ENCODE data around the gene LIMS2. TPM values are rescaled to one million over a fixed set of nuclear protein-coding genes. Genes with fewer than 3 reads are reported as not detected.

Gene LIMS2
- total RNA-seq, 4 donors from 2014 or later, result 86.1 to 111 (median 98.1) TPM

DNA sequence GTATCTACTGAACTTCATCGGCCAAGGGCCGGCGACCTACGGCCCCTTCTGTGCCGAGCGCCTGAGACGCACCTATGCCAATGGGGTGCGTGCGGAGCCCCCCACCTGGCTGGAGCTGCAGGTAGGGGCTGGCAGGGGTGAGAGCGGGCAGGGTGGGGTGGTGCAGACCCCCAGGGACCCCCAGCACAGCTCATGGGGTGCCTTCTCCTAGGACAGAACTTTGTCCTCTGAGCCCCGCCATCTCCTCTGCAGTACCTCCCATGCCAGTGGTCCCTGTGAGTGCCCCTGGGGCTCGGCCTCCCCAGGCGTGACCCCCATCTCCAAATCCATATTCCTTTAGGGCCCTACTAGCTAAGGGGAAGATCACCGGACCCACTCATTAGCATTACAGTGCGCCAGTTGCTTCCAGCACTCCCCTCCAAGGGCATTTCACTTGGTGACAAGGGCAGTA lies 53.3 kb downstream of the LIMS2 start:
- H3K36me3 ChIP-seq, result no peaks in the 10 kb centered on the region
- no peaks in the 10 kb centered on the region for H3K27me3 ChIP-seq
- H3K27ac ChIP-seq, result no peak overlapping the region
- H3K4me1 ChIP-seq, result no peaks in the 10 kb centered on the region
- H3K9me3 ChIP-seq, result no peaks in the 10 kb centered on the region
- WGBS, 2 donors, result 90 to 91% methylated on average over 15 of the region's 15 CpGs
- no peak for DNase-seq (ENCODE audit: low spot score in 2 of 2)
- no peak overlapping the region for H3K4me3 ChIP-seq
- TF ChIP-seq POLR2A (IDR thresholded peaks at IDR 0.05) (no peak), EP300 (IDR thresholded peaks at IDR 0.05) (no peak)
- TF ChIP-seq, protein P1, sequence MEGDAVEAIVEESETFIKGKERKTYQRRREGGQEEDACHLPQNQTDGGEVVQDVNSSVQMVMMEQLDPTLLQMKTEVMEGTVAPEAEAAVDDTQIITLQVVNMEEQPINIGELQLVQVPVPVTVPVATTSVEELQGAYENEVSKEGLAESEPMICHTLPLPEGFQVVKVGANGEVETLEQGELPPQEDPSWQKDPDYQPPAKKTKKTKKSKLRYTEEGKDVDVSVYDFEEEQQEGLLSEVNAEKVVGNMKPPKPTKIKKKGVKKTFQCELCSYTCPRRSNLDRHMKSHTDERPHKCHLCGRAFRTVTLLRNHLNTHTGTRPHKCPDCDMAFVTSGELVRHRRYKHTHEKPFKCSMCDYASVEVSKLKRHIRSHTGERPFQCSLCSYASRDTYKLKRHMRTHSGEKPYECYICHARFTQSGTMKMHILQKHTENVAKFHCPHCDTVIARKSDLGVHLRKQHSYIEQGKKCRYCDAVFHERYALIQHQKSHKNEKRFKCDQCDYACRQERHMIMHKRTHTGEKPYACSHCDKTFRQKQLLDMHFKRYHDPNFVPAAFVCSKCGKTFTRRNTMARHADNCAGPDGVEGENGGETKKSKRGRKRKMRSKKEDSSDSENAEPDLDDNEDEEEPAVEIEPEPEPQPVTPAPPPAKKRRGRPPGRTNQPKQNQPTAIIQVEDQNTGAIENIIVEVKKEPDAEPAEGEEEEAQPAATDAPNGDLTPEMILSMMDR (IDR thresholded peaks at IDR 0.05), result no peak

DNA sequence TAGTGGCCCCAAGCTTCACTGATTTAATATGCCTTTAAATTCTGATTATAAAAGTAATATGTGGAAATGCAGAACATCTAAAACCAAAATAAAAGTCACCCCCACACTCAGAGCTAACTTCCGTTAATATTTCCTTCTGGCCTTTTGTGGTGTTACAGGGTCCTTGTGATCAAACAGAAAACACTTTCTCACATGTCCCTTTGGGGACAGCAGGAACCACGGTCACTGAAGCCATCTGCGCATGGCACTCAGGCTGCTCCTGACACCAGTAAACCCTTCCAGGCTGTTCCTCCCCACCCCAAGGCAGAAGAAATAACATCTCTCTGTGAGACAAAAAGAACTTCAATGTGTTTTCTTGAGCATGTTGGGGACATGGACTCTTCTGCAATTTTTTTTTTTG lies 54.5 kb downstream of the LIMS2 start:
- Histone ChIP-seq H3K9me3 (no peaks in the 10 kb centered on the region), H3K4me3 (no peak overlapping the region), H3K36me3 (no peaks in the 10 kb centered on the region), H3K4me1 (no peaks in the 10 kb centered on the region), H3K27me3 (no peaks in the 10 kb centered on the region), H3K27ac (no peak overlapping the region)
- DNase-seq (ENCODE audit: low spot score in 2 of 2), result no peak
- WGBS, 2 donors, result 50 to 63% methylated on average over 3 of the region's 3 CpGs
- TF ChIP-seq EP300 (IDR thresholded peaks at IDR 0.05) (no peak), POLR2A (IDR thresholded peaks at IDR 0.05) (no peak)
- TF ChIP-seq, protein P1 (IDR thresholded peaks at IDR 0.05), result no peak

DNA sequence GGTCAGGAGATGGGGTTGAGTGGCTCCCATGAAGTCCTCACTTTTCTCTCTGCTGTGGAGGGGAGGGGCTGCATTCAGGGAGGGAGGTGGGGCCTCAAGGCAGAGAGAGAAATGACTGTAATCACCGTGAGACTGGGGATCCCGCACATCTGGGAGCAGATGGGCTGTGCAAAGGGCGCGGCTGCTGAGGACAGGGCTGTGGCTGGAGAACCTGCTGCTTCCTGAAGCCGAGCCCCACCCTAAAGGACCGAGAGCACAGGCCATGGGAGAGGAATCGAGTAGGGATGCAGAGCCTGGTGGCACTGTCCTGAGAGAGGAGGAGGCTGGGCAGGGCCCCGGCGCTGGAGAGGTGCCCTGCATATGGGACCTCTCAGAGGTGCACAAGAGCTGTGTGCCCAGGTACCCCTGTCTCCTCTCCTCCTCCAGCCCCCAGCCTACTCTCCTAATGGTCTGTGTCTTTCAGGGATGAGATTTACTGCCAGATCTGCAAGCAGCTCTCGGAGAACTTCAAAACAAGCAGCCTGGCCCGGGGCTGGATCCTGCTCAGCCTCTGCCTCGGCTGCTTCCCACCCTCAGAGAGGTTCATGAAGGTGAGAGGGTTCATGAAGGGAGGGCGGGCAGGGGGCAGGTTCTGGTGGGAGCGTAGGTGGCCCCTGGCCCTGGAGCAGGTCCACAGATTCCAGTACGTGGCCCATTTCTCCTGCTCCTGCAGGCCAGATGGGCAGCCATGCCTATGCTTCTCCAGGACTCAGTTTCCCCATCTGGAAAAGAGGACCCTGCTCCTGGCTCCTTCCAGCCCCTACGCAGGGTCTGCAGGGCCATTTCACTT lies 55.2 kb downstream of the LIMS2 start:
- TF ChIP-seq, protein P1 (IDR thresholded peaks at IDR 0.05), result no peak
- TF ChIP-seq POLR2A (IDR thresholded peaks at IDR 0.05) (no peak), EP300 (IDR thresholded peaks at IDR 0.05) (no peak)
- WGBS, 2 donors, result 63 to 74% methylated on average over 15 to 16 of the region's 16 CpGs
- H3K9me3 ChIP-seq, result no peaks in the 10 kb centered on the region
- peak in 1 of 2 donors; percentile 5 for DNase-seq (ENCODE audit: low spot score in 2 of 2)
- no peaks in the 10 kb centered on the region for H3K4me1 ChIP-seq
- no peak overlapping the region for H3K27ac ChIP-seq
- H3K27me3 ChIP-seq, result no peaks in the 10 kb centered on the region
- H3K36me3 ChIP-seq, result no peaks in the 10 kb centered on the region
- no peak overlapping the region for H3K4me3 ChIP-seq

- Histone ChIP-seq H3K36me3 (no peaks in the 10 kb centered on the region), H3K9me3 (peaks cover 0 to 2% (median 0%) of the 10 kb centered on the region in 4 donors), H3K4me3 (no peak overlapping the region), H3K27ac (no peak overlapping the region), H3K27me3 (no peaks in the 10 kb centered on the region), H3K4me1 (no peaks in the 10 kb centered on the region)
- TF ChIP-seq POLR2A (IDR thresholded peaks at IDR 0.05) (no peak), EP300 (IDR thresholded peaks at IDR 0.05) (no peak)
- TF ChIP-seq, protein P1 (IDR thresholded peaks at IDR 0.05), result no peak
- DNase-seq (ENCODE audit: low spot score in 2 of 2), result no peak
- WGBS, 2 donors, result 97 to 98% methylated on average over 4 to 6 of the region's 6 CpGs
Observed at GRCh38 chr2:127619203-127619590, 56.1 kb downstream of the LIMS2 start.

DNA sequence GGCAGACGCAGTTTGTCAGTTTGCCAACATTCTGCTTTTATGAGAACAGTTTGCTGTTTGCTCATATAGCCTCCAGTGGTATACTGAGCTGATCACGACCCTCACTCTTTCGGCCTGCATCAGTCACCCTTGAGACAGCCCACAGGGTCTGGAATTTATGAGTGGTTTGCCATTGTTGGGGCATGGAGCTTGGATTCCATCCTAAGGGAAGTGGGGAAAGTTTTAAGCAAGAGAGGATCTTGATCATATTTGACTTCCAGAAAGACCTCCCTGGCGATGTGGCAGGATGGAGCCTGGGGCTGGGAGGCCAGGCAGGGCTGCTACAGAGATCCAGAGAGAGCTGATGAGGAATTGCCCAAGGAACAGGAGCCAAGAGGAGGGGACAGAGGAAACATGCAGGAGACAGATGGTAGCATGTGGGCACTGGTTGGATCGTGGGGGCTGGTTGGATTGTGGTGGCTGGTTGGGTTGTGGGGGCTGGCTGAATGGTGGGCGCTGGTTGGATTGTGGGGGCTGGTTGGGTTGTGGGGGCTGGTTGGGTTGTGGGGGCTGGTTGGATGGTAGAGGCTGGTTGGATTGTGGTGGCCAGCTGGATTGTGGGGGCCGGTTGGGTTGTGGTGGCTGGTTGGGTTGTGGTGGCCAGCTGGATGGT lies 56.7 kb downstream of the LIMS2 start:
- no peaks in the 10 kb centered on the region for H3K36me3 ChIP-seq
- H3K4me1 ChIP-seq, result no peaks in the 10 kb centered on the region
- 60 to 77% methylated on average over 7 of the region's 7 CpGs for WGBS, 2 donors
- TF ChIP-seq EP300 (IDR thresholded peaks at IDR 0.05) (no peak), POLR2A (IDR thresholded peaks at IDR 0.05) (no peak)
- TF ChIP-seq, protein P1 (IDR thresholded peaks at IDR 0.05), result no peak
- H3K4me3 ChIP-seq, result no peak overlapping the region
- no peak overlapping the region for H3K27ac ChIP-seq
- peaks cover 0 to 7% (median 0%) of the 10 kb centered on the region in 4 donors for H3K9me3 ChIP-seq
- peak in 1 of 2 donors; percentile 3 for DNase-seq (ENCODE audit: low spot score in 2 of 2)
- no peaks in the 10 kb centered on the region for H3K27me3 ChIP-seq

Data from tibial nerve (tissue), 4 donors.